ENCODE results near the gene DUSP22.
A peak's percentile ranks its signal among the peaks of the same experiment; 100 is the strongest.

The DUSP22 gene

DNA sequence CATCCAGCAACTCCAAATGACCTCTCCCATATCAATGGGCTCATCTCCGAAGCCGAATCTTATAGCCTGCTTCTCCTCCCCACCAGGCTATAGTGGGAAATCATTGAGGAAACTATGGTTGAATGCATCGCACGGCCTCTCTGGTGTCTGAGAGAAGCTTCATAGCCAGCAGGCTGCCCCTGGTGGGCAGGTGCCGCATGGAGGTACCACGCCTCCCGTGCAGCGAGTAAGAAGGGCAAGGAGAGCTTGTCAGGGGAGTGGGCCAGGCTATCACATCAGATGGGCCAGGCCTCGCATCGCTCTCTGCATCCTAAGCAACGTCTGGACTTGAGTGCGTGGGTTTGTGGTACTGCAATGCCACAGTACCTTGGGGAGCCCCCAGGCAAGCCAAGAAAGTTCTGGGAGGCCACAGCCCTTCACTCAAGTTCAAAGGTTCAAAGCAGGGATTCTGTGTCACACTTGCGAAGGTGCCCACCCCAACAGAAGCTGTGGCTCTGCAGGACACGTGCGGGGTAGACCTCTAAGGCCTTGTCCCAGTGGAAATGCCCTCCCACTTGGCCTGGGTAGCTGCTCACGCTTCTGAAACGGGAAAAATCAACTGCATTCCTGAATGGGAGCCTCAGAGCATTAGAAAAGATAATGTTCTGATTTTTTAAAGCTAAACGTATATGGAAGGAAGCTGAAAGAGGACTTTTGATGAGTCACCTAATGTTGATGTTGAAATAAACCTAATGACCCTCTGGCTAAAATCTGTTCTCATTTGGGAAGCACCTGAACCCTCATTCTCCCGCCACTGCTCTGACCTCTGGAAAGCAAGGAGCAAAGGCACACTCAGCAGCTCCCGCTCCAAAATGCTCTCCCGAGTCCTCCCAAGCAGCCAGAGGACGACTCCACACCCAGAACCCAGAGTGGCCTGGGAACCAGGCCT, 90.9 kb downstream of the DUSP22 start:
- no peak for DNase-seq

DNA sequence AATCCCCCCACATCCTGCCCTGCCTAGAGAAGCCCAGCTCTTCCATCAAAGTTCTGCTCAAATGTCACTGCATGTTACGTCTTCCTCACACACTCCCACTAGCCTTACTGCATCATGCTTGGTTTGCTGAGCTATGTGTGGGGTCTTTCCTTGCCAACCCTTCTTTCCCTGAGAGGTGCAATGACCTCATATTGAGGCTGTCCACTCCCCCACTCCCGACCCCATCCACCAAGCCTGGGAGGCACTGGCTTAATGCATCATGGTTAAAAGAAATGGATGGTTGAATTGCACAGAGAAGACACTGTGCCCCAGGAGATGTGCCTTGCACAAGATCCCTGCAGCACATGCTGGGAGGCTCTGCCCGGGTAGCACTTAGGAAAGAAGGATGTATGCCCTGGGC, 91.6 kb downstream of the DUSP22 start:
- no peak for DNase-seq

DNA sequence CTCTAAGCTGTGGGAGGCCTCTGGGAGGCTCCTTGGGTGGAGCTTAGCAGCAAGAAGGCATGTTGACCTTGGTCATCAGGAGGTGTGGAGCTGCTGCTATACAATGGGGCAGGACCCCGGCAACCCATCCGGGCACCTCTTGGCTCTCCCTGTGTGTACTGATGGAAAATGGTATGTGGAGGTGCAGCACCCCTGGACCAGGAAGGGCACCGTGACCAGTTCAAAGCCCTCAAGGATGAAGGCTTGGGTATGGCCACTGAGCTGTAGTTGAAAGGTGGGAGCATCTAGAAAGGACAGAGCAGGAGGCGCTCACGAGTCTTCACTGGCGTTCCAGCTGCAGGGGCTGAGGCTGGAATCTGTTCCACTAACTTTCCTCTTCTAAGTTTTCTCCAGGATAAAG, 92.6 kb downstream of the DUSP22 start:
- DNase-seq: no peak

DNA sequence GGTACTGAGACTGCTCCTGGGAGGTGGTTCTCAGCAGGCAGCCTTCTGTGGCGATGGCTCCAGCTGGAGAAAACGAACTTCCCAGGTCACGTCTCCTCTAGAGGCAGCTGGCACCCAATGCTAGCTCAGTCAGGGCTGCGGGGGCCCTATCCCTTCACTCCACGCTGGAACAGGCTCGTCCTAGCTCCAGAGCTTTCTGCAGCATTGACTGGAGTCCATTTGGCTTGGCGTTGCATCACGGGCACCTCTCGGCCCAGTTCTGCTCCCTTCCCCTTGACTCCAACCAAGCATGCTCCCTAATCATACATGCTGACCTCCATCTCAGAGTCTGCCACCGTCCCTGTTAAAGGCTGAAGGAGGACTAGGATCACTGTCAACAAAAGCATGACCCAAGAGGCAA, 93.3 kb downstream of the DUSP22 start:
- DNase-seq: no peak

DNA sequence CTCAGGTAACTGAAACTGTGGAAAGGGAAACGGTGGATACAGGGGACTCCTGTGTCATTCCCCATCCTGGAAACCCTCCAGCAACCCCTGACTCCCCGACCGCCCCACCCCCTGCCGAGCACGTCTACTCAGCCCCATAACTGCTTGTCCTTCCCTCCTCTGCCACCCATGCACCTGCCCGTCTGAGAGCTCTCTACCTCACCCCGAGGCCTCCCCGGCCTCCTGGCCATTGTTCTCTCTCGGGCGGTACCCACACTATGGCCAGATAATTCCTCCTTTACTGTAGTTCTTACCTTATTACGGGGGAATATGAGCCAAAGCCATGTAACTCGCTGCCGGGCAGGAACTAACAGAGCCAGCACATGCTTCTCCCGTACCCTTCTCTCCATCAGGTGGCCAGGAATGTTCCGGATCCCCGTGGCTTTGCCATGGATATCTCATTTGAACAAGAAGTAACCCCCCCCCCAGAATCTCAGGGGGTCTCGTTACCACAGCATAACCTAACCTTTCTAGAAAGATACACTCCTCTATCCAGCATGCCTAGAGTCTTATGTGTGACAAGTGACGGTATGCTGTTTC, 94.5 kb downstream of the DUSP22 start:
- no peak for DNase-seq

GRCh38 chr6:387293-387741, 95.0 kb downstream of the DUSP22 start:
- no peak for DNase-seq

DNA sequence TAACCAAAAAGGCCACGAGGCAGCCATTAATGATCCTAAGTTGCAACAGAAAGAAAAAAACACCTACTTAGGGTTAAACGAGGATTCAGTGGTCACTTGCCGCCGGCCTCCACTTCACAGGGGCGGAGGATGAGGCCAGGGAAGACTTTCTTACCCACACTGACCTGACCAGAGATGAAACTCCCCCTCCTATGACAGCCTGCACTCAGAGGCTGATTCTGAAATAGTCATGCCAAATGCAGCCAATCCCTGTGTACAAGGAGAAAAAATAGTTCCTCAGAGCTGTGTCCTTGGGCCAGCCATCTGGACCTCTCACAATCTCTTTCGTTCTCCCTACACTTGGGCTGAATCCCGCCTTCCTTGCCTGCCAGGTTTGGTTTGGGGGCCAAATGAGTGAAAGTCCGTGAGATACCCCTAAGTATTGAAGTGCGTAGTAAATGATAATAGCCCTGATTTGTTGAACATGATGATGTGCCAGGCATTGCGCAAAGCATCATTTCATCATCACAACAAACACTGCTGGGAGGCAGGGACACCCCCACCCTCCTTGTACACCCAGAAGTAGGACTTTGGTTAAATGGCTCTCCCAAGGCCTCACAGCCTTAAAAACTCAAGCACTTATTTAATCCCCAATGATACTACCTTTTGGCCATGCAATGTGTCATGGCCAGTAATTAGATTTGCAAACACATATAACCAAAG, 96.1 kb downstream of the DUSP22 start:
- DNase-seq: no peak

GRCh38 chr6:389143-389542, 96.9 kb downstream of the DUSP22 start:
- no peak for DNase-seq

DNA sequence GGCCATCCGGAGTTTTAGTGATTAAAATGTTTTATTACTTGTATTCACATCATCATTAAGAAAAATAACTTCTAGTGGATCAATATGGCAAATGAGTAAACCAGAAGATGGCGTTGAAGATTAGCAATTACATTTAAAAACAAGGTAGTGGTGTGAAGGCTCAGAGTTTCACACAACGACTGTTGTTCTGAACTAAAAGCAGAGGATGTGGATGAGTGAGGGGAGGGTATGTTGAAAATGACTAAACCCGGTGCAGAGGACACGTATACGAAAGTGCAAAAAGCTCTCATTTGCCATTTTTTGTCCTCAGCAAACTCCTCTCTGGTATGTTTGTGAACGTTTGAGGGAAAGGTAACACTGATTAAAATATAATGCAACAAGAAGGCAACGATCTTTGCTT, 97.3 kb downstream of the DUSP22 start:
- DNase-seq: no peak

- DNase-seq: no peak
Observed at GRCh38 chr6:390914-391558, 98.7 kb downstream of the DUSP22 start.

GRCh38 chr6:391559-392440, 99.5 kb downstream of the DUSP22 start, which contains the start of gene IRF4:
TSS of gene IRF4 (plus strand) at chr6:391752. CDS start at chr6:393153, 1,401 bp downstream.
- DNase-seq: peak; percentile 77

DNA sequence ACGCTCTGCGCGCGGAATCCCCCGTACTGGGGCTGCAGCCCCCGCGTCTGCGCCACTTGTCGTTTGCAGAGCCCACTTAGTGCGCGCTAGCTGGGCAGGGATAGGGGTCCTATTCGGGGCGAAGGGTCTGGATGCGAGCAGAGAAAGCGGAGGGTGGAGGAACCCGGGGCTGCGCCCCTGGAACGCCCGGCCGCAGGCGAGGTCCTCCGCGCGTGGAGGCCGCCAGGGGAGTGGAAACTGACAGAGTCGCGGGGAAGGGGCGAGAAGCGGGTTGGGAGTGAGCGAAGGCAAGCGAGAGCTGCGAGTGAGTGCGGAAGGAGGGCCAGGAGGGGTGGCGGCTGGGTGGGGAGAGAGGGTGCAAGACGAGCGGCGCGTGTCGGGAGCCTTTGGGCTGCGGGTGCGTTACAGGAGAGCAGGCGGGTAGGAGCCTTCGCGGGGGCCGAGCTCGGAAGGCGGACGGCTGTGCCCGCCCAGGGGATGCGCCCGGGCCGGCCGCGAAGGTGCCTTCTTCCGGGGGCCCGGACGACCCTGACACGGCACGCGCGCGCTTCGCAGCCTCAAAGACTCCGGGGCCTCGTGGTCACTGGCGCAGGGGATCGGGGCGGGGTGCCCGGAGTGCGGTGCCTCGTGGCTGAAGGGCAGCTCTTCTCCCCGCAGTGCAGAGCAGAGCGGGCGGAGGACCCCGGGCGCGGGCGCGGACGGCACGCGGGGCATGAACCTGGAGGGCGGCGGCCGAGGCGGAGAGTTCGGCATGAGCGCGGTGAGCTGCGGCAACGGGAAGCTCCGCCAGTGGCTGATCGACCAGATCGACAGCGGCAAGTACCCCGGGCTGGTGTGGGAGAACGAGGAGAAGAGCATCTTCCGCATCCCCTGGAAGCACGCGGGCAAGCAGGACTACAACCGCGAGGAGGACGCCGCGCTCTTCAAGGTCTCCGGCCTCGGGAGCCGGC, 100.4 kb downstream of the DUSP22 start:
- DNase-seq: no peak

GRCh38 chr6:393391-394221, 101.3 kb downstream of the DUSP22 start:
- DNase-seq: no peak

GRCh38 chr6:394641-395289, 102.5 kb downstream of the DUSP22 start:
- no peak for DNase-seq

DNA sequence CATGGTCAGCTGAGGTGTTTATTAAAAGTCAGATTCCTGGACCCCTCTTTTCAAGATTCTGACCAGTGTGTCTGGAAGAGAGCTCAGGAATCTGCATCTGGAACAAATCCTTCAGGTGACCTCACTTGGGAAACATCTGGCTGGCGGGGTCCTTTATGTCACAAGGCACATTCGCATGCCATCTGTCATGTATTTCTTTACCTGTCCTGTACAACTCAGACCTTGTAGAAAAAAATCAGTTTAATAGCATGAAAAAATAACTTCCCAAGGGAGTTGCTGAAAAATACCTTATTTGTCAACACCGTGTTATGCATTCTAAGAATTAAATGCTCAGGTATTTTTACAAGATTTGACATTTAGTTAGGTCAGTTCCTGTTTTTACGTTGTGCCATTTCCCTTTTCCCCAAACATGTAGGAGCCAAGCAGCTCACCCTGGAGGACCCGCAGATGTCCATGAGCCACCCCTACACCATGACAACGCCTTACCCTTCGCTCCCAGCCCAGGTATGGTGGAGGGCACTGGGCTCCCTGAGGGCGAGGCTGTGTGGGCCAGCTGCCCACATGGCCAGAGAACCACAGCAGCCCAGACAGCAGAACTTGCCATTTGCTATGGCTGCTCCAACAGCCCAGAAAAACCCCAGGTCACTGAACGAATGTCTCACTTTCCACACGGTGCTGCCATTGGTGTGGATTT, 103.3 kb downstream of the DUSP22 start:
- no peak for DNase-seq

- no peak for DNase-seq
Observed at GRCh38 chr6:396126-396520, 103.8 kb downstream of the DUSP22 start.

DNA sequence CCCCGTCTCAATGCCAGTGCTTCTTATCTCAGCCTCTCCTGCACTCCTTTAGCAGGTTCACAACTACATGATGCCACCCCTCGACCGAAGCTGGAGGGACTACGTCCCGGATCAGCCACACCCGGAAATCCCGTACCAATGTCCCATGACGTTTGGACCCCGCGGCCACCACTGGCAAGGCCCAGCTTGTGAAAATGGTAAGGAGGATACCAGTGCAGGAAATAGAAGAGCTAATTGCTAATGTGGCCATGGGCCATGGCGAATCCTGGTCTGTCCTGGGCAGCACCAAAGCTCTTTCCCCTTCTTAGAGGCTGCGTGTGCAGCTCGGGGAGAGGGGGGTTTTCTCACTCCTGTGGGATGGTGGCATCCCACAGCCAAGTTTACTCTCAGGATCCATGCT, 104.8 kb downstream of the DUSP22 start:
- no peak for DNase-seq

DNA sequence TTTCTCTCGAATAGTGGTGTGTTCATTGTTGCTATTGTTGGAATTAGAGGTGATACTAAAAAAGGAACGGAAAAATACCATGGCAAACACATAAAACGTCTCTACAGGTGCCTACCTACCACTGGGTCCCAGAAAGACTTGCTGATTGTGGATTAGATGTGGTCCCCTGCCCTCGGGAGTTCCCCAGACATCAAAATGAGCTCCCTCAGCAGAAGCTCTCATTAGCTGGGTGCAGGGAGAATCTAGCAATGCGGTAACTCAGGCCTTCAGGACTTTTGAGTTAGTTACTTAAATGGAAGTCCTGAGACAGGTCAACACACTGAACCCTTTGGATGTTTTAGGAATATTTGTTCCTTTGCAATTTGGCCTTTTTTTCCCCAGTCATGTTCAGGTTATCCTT, 105.3 kb downstream of the DUSP22 start:
- DNase-seq: no peak

DNA sequence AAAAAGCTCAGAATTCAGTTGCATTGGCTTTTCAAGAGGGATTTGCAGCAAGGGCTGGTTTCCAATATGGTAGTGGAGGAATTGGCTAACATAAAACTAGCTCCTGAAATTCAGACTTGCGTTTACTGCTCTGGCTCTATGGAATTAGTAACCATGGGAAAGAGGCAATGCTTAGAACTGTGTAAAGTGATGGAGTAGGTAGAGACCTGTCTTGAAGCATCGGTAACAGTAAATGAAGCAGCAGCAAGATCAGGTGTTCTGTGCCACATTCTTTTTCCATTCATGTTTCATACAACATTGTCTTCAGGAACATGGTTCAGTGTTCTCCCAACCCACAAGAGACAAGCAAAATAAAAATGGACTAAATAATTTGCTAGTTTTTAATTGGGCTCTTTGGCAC, 105.8 kb downstream of the DUSP22 start:
- no peak for DNase-seq
